ENCODE measurements around the gene JMJD7. TPM values are rescaled to one million over a fixed set of nuclear protein-coding genes. Genes with fewer than 3 reads are reported as not detected.
A peak's percentile ranks its signal among the peaks of the same experiment; 100 is the strongest.

Gene JMJD7
- 16.3 TPM for total RNA-seq
- long read RNA-seq, transcript JMJD7-201 (8 exons, 1,416 nt): major isoform, 23 of 24 reads
- long read RNA-seq, partial matches to known transcripts: 1 of 24 reads
- long read RNA-seq, other reads (novel, unspliced or antisense): 0 of 24 reads

DNA sequence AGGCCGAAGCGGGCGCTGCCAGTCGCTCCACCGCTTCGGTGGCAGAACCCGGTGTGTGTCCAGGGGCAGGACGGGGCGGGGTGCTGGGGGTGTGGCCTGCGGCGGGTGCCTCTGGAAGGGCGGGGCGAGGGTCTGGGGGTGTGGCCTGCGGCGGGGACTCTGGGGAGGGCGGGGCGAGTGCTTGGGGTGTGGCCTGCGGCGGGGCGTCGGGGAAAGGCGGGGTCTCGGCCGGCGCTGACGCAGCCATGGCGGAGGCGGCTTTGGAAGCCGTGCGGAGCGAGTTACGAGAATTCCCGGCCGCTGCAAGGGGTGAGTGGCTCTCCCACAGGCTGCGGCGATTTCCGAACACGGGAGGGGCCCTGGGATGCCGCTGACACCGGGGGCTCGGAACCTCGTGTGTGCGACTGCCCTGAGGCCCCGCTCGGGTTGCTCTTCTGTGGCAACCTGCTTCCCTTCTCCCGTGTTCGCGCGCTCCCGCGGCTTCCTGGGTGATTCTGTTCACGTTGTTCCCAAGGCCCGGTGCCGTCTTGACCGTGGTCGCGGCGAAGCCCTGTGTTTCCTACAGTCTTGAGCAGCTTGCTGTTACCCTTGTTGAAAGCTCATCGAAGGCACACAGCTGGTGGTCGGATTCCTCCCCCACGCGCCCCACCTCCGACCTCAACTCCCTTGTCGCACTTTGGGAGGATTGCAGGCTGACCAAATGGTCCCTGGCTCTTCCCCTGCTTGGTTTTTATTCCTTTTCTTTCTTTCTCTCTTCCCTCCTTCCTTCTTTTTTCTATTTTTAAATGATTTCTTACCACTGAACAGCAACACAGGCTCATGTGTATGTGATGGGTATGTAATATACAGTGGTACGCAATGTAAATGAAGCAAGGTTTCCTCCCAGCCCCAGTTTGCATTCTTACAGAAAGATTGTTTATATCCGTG, at the start of gene JMJD7:
JMJD7 (plus strand) TSS at position 213 of the 927 bp plus-strand sequence; CDS start at position 246, 33 bp downstream.
- peak; percentile 99 for DNase-seq (ENCODE audit: low spot score)
- intact Hi-C loops (cut with DNase I): loop anchor here (5.0 kb wide), 2 partner anchors 64 to 229 kb away; partner anchors contain the start of gene SPTBN5

DNA sequence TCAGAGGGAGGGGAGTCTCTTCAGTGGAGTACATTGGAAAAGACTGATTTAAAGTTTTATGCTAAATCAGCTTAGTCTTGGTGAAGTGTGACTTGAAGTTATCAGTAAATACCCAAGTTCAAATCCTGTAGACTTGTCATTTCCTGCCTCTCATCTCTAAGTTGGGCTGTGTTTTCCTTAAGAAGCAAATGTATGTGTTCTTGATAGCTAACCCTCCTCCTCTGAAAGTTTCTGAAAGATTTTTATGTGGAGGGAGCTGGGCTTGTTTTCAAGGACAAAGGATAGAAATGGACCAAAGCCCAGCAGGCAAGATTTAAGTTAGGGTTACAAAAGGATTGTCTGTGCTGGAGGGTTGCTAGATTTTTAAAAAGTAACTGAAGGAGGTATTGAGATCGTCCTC, 49.4 kb upstream of the JMJD7 start:
- DNase-seq (ENCODE audit: low spot score): no peak
- intact Hi-C loops (cut with DNase I): loop anchor here (10.0 kb wide), 1 partner anchor 174 kb away; no protein-coding TSS in a partner anchor

DNA sequence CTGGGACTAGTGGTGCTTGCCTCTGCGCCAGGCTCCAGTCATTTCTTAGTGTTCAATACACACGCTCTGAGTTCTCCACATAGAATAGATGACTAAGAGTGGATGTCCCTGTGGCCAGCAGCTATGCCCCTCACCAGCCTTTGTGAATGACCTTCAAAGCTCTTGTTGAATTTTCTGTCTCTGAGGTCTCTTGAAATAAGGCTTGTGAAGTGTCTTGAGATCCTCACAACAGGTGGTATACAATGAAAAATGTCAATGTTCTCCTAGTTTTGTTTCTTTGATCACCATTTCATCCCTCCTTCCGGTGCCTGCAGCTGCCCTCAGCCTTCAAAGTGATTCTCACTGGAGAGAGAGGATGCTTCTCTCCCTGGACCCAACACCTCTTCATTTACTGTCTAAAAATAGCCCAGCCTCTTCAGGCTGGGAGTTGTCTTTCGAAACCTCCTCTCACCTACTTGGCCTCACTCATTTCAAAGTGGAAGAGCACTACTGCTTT, 48.2 kb upstream of the JMJD7 start:
- no peak for DNase-seq (ENCODE audit: low spot score)
- intact Hi-C loops (cut with DNase I): loop anchor here (10.0 kb wide), 1 partner anchor 175 kb away; no protein-coding TSS in a partner anchor

DNA sequence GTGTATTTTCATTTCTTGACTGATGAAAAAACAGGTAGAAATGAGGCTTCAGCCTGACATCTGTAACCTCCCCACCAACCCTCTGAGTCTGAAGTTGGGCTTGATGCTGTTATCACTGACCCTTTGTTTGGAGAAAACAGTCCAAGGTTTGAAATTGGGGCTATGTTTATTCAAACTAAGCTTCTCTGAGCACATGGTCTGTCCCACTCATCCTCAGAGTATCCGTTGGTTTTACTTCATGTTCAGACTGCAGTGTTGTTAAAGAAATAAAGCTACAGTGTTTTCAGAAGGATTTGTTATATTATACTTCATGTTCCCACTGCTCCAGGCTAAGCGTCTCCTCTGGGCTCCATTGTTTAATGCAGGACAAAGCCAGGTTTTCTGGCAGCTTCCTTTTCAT, 47.6 kb upstream of the JMJD7 start:
- no peak for DNase-seq (ENCODE audit: low spot score)
- intact Hi-C loops (cut with DNase I): no loop called here

DNA sequence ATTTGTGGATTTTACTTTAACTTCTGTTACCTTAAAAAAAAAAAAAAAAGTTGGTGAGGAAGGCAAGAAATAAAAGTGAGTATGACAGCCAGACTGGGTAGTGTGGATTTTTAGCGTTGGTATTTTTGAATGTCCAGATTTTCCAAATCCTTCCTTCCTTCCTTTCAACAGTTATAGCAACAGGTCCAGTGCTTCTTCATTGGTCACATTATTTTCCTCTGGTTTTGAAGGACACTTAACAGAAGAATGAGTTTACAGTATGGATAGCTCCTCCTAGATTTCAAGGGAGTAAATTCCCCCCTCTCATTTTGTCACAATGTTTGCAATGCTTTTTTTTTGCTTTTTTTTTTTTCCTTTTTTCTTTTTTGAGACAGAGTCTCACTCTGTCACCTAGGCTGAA, 47.2 kb upstream of the JMJD7 start:
- intact Hi-C loops (cut with DNase I): no loop called here
- DNase-seq (ENCODE audit: low spot score): no peak

DNA sequence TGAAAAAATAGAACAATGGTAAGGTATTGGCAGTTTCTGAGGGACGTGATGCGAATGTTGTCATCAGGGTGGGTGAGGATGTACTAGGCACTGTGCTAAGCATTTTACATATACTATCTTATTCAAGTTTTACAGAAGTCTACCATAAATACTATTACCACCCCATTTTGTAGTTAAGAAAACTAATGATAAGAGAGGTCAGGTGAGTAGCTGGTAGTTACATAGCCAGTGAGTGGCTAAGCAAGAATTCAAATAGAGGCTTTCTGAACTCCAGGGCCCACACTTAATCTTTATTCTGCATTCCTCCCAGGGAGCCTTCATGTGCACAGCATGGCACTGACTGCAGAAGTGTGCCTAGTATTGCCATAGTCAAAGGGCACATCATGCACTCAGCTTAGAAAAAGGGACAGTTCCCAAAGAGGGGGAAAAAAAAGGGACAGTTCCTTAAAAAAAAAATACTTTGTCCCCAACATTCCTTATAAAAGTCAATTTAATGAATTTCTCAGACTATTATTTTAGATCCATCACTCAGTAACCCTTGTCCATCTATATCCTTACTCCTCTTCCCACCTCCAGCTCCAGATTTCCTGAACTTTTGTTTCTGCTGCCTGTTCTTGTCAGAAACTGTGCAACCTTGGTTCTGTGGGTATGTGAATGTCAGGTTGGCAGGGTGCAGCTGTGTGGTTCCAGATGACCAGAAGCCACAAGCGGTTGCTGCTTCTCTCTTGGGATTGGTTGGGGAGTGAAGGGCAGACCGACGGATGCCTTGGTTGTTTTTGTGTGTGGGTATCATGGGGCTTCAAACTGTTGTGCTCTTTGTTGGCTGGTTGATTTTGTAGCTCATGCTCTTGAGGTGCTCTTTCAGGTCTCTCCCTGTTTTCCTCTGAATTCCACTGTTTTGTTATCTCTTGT, 45.3 kb upstream of the JMJD7 start:
- intact Hi-C loops (cut with DNase I): no loop called here
- DNase-seq (ENCODE audit: low spot score): no peak

DNA sequence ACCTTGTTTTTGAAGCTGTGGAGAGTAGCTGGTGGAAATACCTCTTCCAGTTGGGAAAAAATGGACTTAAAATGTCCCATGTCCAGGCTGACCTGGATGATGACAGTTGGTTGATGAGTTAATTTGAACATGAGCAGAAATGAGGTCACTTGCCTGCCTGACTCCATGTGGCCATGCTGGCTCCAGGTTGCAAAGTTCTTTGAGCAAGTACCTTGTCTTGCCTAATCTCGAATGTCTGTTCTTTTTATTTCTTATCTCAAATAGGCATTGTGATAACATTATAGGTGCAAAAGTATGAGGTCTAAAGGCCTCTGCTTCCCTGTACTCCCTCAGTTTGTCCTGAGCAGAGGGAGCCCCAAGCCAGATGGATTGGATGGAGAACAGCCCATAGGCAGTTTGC, 44.6 kb upstream of the JMJD7 start:
- DNase-seq (ENCODE audit: low spot score): no peak
- intact Hi-C loops (cut with DNase I): no loop called here

DNA sequence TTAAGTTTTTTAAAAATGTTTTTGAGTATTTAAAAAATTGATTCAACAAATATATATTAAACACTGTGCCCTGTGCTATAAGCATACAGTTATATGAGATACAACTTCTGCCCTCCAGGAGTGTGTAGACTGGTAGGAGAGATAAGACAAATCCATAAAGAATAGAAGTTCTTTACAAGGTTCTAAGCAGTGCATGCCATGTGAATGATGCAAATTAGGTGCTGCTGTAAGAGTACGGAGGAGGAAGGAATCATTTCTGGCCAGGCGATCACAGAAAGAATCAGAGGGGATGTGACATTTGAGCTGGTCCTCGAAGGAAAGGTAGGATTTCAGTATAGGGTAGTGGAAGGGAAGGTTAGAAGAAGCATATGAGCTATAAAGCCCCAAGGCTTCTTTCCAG, 39.6 kb upstream of the JMJD7 start:
- DNase-seq (ENCODE audit: low spot score): no peak
- intact Hi-C loops (cut with DNase I): no loop called here

DNA sequence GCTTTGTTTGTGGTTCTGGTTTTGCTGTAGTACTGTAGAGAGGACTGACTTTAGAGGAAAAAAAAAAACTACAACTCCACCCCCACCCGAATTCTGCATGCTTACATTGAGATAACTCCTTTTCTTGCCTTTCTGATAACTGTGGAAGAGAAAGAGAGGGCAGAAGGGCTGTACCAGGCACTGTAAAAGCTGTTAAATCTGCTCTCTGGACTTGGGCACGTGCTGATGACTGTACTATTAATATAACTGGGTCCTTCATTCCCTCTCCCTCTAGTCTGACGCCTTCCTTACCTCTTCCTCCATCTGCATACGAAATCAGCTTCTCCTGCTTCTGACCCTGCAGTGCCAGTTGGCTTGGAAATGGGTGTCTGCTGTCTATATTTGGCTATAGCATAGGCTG, 38.7 kb upstream of the JMJD7 start:
- DNase-seq (ENCODE audit: low spot score): no peak
- intact Hi-C loops (cut with DNase I): no loop called here

DNA sequence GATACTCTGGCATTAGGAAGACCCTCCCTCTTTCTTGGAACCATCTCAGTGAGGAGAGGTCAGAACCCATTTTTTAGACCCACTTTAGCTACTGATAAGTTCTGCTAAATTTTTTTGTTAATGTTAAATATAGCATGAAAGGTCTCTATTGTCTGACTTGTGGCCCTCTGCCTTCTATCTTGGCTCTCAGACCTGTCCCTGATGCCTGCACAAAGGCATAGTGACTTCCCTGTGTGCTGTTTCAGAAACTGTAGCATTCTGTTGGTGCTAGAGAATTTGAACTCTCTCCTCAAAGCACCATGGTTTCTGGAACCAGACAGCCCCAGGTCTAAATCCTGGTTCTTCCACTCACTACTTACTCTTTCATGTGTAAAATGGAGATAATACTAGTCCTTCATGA, 38.2 kb upstream of the JMJD7 start:
- intact Hi-C loops (cut with DNase I): no loop called here
- DNase-seq (ENCODE audit: low spot score): no peak

DNA sequence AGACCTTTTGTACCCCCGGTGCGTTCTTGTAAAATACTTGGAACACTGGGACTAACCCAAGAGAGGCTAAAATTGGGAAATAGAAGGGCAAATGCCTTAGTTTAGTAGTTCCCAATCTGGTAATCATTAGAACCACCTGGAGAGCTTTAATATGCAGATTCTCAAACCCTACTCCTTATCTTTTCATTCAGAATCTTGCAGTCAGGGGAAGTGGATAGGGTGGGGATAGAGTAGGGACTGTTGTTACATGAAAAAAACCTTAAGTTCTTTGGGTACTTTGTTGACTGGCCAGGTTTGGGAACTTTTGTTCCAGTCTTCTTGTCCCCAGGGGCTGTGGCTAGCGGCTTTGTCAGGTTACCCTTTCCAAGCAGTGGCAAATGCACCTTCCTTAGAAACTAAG, 37.7 kb upstream of the JMJD7 start:
- DNase-seq (ENCODE audit: low spot score): no peak
- intact Hi-C loops (cut with DNase I): no loop called here

DNA sequence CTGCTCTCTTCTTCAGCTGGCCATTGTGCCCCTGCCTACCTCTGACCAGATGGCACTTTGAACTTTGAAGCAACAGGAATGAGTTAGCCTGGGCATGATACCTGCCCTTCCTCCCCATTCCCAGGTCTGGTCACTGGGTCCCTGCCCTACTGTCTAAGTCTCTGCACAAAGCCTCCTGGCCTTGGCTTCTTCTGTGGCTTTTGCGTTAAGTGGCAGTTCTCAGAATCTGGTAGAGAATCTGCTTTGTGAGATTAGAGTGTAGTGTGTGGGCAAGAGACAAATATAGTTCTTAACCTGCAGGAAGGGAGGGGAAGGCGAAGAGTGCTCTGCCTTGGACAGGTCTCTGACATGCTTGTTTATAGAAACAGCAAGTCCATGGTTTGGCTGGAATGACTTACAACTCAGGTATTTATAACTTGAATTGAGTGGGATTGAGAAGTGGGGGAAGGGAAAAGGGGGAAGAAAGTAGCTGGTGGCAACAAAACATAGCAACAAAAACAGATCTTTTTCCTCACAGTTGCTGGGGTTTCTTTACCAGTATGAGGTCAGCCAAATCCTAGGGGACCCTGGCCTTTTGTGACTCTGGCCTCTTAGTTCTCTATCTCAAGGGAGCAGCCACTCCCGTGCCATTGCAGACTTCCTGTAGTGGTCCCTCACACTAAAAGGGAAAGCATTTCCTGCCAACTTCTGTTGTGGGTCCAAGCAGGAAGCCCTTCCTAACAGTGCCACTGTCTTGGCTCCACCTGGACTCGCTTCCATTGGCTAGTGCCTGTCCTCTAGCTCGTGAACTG, 36.9 kb upstream of the JMJD7 start:
- intact Hi-C loops (cut with DNase I): no loop called here
- DNase-seq (ENCODE audit: low spot score): no peak

DNA sequence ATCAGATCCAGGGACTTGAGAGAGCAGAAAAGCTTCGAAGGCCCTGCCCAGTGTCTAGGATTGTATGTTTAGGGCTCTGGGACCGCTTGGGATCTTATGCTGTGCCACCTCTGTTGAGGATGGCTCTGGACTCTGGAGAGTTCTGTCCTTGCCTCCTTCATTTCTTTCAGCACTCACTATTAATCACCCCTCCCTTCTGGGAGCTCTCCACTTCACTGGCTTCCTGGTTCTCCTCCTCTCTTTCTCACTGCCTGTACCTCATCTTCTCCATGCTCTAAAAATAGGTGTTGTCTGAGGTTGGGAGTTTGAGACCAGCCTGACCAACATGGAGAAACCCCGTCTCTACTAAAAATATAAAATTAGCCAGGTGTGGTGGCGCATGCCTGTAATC, 36.4 kb upstream of the JMJD7 start:
- intact Hi-C loops (cut with DNase I): no loop called here
- DNase-seq (ENCODE audit: low spot score): no peak

DNA sequence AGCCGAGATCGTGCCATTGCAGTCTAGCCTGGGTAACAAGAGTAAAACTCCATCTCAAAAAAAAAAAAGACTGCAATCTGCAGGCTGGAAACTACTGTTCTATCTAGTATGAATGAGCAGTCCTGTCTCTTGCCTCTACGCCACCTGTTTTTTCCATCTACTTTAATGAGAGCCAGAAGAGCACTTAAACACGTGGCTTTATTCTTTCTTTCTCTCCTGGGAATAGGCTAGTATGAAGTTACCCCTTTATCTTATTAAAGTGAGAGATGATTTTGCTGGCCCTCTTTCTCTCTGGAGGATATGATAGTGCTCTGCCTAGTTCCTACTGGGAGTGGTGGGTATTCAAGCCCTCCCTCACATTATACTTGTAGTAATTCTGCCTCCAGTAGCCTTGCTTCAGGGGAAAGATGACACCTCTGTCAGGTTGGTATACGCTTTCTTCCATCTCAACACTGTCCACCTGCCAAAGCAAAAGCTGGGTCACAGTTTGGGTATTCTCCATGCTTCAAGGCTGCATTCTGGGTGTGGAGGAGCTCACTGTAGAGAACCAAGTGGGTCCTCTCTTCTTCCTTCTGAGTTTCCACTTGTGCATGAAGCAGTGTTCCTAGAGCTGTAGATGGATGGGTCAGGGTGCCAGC, 35.8 kb upstream of the JMJD7 start:
- no peak for DNase-seq (ENCODE audit: low spot score)
- intact Hi-C loops (cut with DNase I): no loop called here

DNA sequence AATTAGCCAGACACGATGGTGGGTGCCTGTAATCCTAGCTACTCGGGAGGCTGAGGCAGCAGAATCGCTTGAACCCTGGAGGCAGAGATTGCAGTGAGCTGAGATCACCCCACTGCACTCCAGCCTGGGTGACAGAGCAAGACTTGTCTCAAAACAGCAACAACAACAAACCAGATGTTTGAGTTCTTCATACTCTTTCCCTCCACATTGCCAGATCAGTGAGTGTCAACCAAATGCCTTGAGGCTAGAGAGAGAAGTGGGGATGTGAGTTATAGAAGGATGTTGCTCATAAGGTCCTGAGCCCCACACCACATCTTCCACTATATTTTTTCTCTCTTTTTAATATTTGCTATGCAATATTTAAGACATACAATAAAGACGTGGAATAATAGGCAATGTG, 33.8 kb upstream of the JMJD7 start:
- intact Hi-C loops (cut with DNase I): no loop called here
- no peak for DNase-seq (ENCODE audit: low spot score)

DNA sequence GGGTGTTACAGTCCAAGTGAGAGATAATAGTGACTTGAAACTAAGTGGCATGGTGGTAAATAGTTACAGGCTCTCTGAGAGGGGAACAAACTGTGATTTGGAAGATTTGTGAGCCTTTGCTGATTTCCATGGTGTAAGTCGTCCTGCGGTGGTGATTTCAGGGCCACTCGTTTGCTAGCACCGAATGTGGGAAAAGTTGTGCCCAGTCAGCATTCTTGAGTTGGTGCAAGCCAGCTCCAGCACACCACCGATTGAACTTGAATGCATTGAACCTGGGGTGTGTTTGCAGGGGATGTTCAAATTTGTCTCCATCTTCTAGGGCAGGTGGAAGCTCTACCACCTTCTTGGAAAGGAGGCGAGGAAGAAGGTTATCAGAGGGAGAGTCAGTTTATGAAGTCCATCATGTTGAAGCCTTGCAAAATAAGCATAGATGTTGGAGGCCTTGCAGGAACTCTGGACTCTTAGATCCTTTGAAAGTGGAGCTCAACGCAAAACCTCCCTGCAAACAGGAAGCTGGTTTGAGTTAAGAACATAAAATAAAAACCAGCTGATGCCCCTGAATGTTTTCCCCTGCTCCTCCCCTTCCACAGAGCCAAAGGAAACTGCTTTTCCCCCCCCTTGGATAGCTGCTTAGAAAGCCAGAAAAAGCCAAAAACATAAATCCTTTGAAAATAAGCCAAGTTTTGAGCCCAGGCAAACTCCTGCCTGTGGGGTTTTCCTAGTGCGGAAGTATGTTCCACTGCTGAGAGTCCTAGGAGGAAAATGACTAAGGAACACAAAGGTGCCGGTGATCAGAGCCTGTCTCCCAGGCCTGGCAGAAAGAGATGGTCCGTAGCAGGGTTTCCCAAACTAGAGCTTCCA, 31.7 kb upstream of the JMJD7 start:
- intact Hi-C loops (cut with DNase I): no loop called here
- DNase-seq (ENCODE audit: low spot score): no peak

DNA sequence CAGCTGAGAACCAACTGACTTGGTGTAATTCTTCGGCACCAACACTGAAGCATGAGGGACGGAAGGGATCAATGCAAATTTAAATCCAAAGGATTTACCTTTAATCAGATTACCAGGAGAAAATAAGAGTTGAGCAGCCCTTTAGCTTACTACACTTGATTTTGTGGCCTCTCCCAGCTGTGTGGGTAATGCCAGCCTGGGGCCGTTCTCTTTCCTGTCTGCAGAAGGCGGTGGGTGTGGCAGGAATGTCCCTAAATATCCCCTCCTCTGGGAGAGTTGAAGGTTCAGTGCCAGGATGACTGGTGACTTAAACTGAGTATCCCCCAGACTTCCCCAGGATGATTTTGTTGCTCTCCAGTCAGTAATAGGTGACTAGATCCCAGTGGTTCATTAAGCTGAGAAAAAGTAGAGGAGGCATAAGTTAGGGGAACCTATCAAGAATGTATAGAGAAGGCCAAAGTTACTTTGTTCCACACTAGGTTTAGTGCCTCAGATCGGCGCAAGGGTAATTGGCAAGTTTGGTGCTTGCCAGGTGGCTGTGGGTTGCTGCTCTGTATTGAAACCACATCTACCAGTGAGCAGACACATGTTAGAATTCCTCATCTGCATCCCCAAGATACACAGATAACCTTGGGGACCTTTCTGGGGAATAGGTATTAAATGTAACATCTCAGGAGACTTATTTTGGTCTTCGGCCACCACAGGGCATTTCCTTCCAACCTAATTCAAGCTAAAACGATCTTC, 30.5 kb upstream of the JMJD7 start:
- no peak for DNase-seq (ENCODE audit: low spot score)
- intact Hi-C loops (cut with DNase I): no loop called here
